Hematopoietic multipotent progenitor cell (in vitro differentiated cells): ENCODE results near the gene CARD11. TPM values are rescaled to one million over a fixed set of nuclear protein-coding genes. Genes with fewer than 3 reads are reported as not detected.

Experiments
- DNase-seq, 3 donors: peaks; one replicate each; pipeline ENCODE4 v3.0.0-alpha.2; 2011 to 2015; ENCODE audit warnings: low read depth in 2 of 3, low spot score in 2 of 3
- total RNA-seq: library from RNA; depleted of rRNA; stranded (reverse); fragments of >200 nt; gene quantifications from one replicate; pipeline ENCODE4 v1.2.3, GENCODE V29; 2012

CARD11 gene
- total RNA-seq, 1 donor, result 15.1 TPM

- no peak for DNase-seq
Measured at GRCh38 chr7:2883101-2883500, 160.6 kb downstream of the CARD11 start.

GRCh38 chr7:2882111-2882510 lies 161.6 kb downstream of the CARD11 start:
- no peak for DNase-seq

- DNase-seq, result no peak
Measured at GRCh38 chr7:2880874-2881533, 162.7 kb downstream of the CARD11 start.

- no peak for DNase-seq
Measured at GRCh38 chr7:2880051-2880450, 163.6 kb downstream of the CARD11 start.

- DNase-seq, result no peak
Measured at GRCh38 chr7:2879354-2879753, 164.3 kb downstream of the CARD11 start.

GRCh38 chr7:2878306-2878705 lies 165.4 kb downstream of the CARD11 start:
- DNase-seq, result no peak

- no peak for DNase-seq
Measured at GRCh38 chr7:2876031-2876731, 167.5 kb downstream of the CARD11 start.

- peak in 2 of 3 donors; percentile 53 to 62 for DNase-seq
Measured at GRCh38 chr7:2873686-2874551, 169.7 kb downstream of the CARD11 start.

- no peak for DNase-seq
Measured at GRCh38 chr7:2873146-2873545, 170.5 kb downstream of the CARD11 start.

- DNase-seq, result no peak
Measured at GRCh38 chr7:2872296-2872874, 171.3 kb downstream of the CARD11 start.

- DNase-seq, result peak in 2 of 3 donors; percentile 73 to 80
Measured at GRCh38 chr7:2870471-2870931, 173.2 kb downstream of the CARD11 start.

GRCh38 chr7:2869981-2870380 lies 173.7 kb downstream of the CARD11 start:
- DNase-seq, result no peak

- DNase-seq, result no peak
Measured at GRCh38 chr7:2866601-2867000, 177.1 kb downstream of the CARD11 start.

- DNase-seq, result peak; percentile 61 to 89 (median 81)
Measured at GRCh38 chr7:2864999-2865670, 178.5 kb downstream of the CARD11 start.

GRCh38 chr7:2864204-2864985 lies 179.3 kb downstream of the CARD11 start:
- no peak for DNase-seq

GRCh38 chr7:2863461-2864066 lies 180.1 kb downstream of the CARD11 start:
- peak in 2 of 3 donors; percentile 86 to 87 for DNase-seq

GRCh38 chr7:2862831-2863361 lies 180.8 kb downstream of the CARD11 start:
- DNase-seq, result peak in 1 of 3 donors; percentile 20

GRCh38 chr7:2861509-2861908 lies 182.2 kb downstream of the CARD11 start:
- no peak for DNase-seq

GRCh38 chr7:2860627-2861133 lies 183.0 kb downstream of the CARD11 start:
- DNase-seq, result no peak
